Suprapubic skin (tissue), 4 donors: ENCODE measurements around the gene TFIP11.

ENCODE experiments used
- POLR2A ChIP-seq, 2 donors: fragments of 450-650 bp; IDR thresholded peaks; one replicate each; pipeline ENCODE4 v1.6.1; 2017; ENCODE audit warnings: antibody characterized with exemption in 2 of 2, mild to moderate bottlenecking in 2 of 2, moderate library complexity in 2 of 2
- POLR2AphosphoS5 ChIP-seq, 3 donors: sonication (generic); formaldehyde crosslinking; IDR thresholded peaks; one replicate each; pipeline ENCODE4 v1.6.1; 2017; ENCODE audit warnings: antibody characterized with exemption in 3 of 3
- TF ChIP-seq, protein P1 (sequence below), 2 donors: fragments of 200-600 bp in 1 of 2; fragments of 450-650 bp in 1 of 2; sonication (generic) in 1 of 2; IDR thresholded peaks; one replicate each; pipeline ENCODE4 v1.5.1; 2016 to 2019; ENCODE audit warnings: antibody characterized with exemption in 2 of 2, mild to moderate bottlenecking in 1 of 2, moderate library complexity in 1 of 2

DNA sequence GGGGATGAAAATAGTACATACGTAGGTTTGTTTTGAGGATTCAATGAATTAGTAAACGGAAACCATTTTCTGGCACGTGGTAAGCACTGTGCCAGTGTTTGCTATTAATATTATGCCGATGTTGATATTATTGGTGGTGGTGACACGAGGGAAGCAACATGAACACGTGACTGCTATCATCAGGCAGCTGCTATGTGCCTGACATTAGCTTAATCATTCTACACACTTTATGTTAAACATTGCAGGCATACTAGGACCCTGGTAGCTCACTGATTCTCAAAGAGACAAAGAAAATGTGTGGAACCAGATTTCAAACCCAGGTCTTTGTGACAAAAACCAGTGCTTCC, 27.9 kb downstream of the TFIP11 start:
- TF ChIP-seq, protein P1, sequence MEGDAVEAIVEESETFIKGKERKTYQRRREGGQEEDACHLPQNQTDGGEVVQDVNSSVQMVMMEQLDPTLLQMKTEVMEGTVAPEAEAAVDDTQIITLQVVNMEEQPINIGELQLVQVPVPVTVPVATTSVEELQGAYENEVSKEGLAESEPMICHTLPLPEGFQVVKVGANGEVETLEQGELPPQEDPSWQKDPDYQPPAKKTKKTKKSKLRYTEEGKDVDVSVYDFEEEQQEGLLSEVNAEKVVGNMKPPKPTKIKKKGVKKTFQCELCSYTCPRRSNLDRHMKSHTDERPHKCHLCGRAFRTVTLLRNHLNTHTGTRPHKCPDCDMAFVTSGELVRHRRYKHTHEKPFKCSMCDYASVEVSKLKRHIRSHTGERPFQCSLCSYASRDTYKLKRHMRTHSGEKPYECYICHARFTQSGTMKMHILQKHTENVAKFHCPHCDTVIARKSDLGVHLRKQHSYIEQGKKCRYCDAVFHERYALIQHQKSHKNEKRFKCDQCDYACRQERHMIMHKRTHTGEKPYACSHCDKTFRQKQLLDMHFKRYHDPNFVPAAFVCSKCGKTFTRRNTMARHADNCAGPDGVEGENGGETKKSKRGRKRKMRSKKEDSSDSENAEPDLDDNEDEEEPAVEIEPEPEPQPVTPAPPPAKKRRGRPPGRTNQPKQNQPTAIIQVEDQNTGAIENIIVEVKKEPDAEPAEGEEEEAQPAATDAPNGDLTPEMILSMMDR (IDR thresholded peaks at IDR 0.05) = no peak
- TF ChIP-seq POLR2A (IDR thresholded peaks at IDR 0.05) = no peak
- no peak for TF ChIP-seq POLR2AphosphoS5 (IDR thresholded peaks at IDR 0.05)
